Measurements from ENCODE around the gene IFI44.

DNA sequence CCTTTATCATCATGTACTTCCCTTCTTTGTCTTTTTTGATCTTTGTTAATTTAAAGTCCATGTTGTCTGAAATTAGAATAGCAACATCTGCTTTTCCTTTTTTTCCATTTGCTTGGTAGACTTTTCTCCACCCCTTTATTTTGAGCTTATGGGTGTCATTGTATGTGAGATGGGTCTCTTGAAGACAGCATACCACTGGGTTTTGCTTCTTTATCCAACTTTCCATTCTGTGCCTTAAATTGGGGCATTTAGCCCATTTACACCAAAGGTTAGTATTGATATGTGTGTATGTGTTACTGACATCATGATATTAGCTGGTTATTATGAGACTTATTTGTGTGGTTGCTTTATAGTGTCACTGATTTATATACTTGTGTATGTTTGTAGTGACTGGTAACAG is 50.2 kb downstream of the IFI44 start:
- TF ChIP-seq ZNF589 (CRISPR knock-in tag; conservative IDR thresholded peaks at IDR 0.05) = no peak
- TF ChIP-seq ZZZ3 (CRISPR knock-in tag; IDR thresholded peaks at IDR 0.05; ENCODE audit: borderline replicate concordance) = no peak
- no peak for TF ChIP-seq BRCA1 (CRISPR knock-in tag; IDR thresholded peaks at IDR 0.05)
- TF ChIP-seq CEBPB (IDR thresholded peaks at IDR 0.05; ENCODE audit: borderline replicate concordance, low read depth, low read length) = no peak
- TF ChIP-seq, protein P1, sequence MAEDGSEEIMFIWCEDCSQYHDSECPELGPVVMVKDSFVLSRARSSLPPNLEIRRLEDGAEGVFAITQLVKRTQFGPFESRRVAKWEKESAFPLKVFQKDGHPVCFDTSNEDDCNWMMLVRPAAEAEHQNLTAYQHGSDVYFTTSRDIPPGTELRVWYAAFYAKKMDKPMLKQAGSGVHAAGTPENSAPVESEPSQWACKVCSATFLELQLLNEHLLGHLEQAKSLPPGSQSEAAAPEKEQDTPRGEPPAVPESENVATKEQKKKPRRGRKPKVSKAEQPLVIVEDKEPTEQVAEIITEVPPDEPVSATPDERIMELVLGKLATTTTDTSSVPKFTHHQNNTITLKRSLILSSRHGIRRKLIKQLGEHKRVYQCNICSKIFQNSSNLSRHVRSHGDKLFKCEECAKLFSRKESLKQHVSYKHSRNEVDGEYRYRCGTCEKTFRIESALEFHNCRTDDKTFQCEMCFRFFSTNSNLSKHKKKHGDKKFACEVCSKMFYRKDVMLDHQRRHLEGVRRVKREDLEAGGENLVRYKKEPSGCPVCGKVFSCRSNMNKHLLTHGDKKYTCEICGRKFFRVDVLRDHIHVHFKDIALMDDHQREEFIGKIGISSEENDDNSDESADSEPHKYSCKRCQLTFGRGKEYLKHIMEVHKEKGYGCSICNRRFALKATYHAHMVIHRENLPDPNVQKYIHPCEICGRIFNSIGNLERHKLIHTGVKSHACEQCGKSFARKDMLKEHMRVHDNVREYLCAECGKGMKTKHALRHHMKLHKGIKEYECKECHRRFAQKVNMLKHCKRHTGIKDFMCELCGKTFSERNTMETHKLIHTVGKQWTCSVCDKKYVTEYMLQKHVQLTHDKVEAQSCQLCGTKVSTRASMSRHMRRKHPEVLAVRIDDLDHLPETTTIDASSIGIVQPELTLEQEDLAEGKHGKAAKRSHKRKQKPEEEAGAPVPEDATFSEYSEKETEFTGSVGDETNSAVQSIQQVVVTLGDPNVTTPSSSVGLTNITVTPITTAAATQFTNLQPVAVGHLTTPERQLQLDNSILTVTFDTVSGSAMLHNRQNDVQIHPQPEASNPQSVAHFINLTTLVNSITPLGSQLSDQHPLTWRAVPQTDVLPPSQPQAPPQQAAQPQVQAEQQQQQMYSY (CRISPR knock-in tag; IDR thresholded peaks at IDR 0.05) = no peak
- no peak for TF ChIP-seq ZNF225 (CRISPR knock-in tag; IDR thresholded peaks at IDR 0.05)
- no peak for TF ChIP-seq HDAC2 (CRISPR knock-in tag; IDR thresholded peaks at IDR 0.05)
- TF ChIP-seq EP300 (IDR thresholded peaks at IDR 0.05; ENCODE audit: low read depth in 2 of 2, low read length in 2 of 2) = no peak
- TF ChIP-seq EP300 (CRISPR knock-in tag; IDR thresholded peaks at IDR 0.05; ENCODE audit: borderline replicate concordance) = no peak
- no peak for TF ChIP-seq EZH2 (conservative IDR thresholded peaks at IDR 0.05; ENCODE audit: low read depth, low read length)
- no peak for TF ChIP-seq JUND (CRISPR knock-in tag; IDR thresholded peaks at IDR 0.05)
- TF ChIP-seq NCOR1 (IDR thresholded peaks at IDR 0.05; ENCODE audit: borderline replicate concordance, low read length) = no peak

Measured in HepG2 (cell line).